ENCODE data around the gene SFMBT2.

SFMBT2 gene

GRCh38 chr10:7412928-7413282, 2.1 kb upstream of the SFMBT2 start:
- Mint-ChIP-seq H3K27me3 (peaks cover 15% of the 10 kb centered on the region), H3K36me3 (ENCODE audit: low read depth) (peaks cover under 1% of the 10 kb centered on the region), H3K4me1 (peaks cover 31% of the 10 kb centered on the region), H3K9me3 (no peaks in the 10 kb centered on the region), H3K4me3 (peak overlapping the region; percentile 46), H3K27ac (no peak overlapping the region)
- DNase-seq: no peak
- ATAC-seq: no peak

- Mint-ChIP-seq H3K4me1 (peaks cover 31% of the 10 kb centered on the region), H3K36me3 (ENCODE audit: low read depth) (peaks cover 2% of the 10 kb centered on the region), H3K4me3 (peak overlapping the region; percentile 46), H3K9me3 (no peaks in the 10 kb centered on the region), H3K27ac (no peak overlapping the region), H3K27me3 (peaks cover 15% of the 10 kb centered on the region)
- no peak for ATAC-seq
- DNase-seq: peak; percentile 59
Observed at GRCh38 chr10:7412237-7412927, 1.5 kb upstream of the SFMBT2 start.

- Mint-ChIP-seq H3K4me3 (peak overlapping the region; percentile 89), H3K36me3 (ENCODE audit: low read depth) (peaks cover 2% of the 10 kb centered on the region), H3K4me1 (peaks cover 34% of the 10 kb centered on the region), H3K27ac (peak overlapping the region; percentile 92), H3K27me3 (peaks cover 15% of the 10 kb centered on the region), H3K9me3 (no peaks in the 10 kb centered on the region)
- peak; percentile 34 for DNase-seq
- ATAC-seq: no peak
Observed at GRCh38 chr10:7411671-7412128, 866 bp upstream of the SFMBT2 start.

- peak; percentile 60 for DNase-seq
- Mint-ChIP-seq H3K4me1 (peaks cover 47% of the 10 kb centered on the region), H3K36me3 (ENCODE audit: low read depth) (peaks cover 7% of the 10 kb centered on the region), H3K4me3 (peak overlapping the region; percentile 89), H3K27ac (peak overlapping the region; percentile 92), H3K9me3 (no peaks in the 10 kb centered on the region), H3K27me3 (peaks cover 15% of the 10 kb centered on the region)
- no peak for ATAC-seq
Observed at GRCh38 chr10:7410301-7410861, 453 bp downstream of the SFMBT2 start.

- peaks cover 11% of the 10 kb centered on the region for H3K36me3 Mint-ChIP-seq (ENCODE audit: low read depth)
- H3K9me3 Mint-ChIP-seq: no peaks in the 10 kb centered on the region
- peaks cover 15% of the 10 kb centered on the region for H3K27me3 Mint-ChIP-seq
- H3K27ac Mint-ChIP-seq: peak overlapping the region; percentile 92
- H3K4me1 Mint-ChIP-seq: peaks cover 54% of the 10 kb centered on the region
- H3K4me3 Mint-ChIP-seq: peak overlapping the region; percentile 89
- DNase-seq: peak; percentile 43
- ATAC-seq: peak; percentile 3
Observed at GRCh38 chr10:7409732-7410168, 1.1 kb downstream of the SFMBT2 start.

- H3K4me1 Mint-ChIP-seq: peaks cover 59% of the 10 kb centered on the region
Observed at GRCh38 chr10:7409045-7409731, 1.6 kb downstream of the SFMBT2 start.

GRCh38 chr10:7408291-7409044, 2.4 kb downstream of the SFMBT2 start:
- peaks cover 18% of the 10 kb centered on the region for H3K36me3 Mint-ChIP-seq (ENCODE audit: low read depth)
- no peaks in the 10 kb centered on the region for H3K9me3 Mint-ChIP-seq
- peaks cover 12% of the 10 kb centered on the region for H3K27me3 Mint-ChIP-seq
- peak; percentile 71 for DNase-seq
- H3K27ac Mint-ChIP-seq: peak overlapping the region; percentile 92
- ATAC-seq: no peak
- H3K4me1 Mint-ChIP-seq: peaks cover 59% of the 10 kb centered on the region
- peak overlapping the region; percentile 89 for H3K4me3 Mint-ChIP-seq

More at GRCh38 chr10:7409045-7409731, 1.6 kb downstream of the SFMBT2 start:
- DNase-seq (peak; percentile 65), ATAC-seq (peak; percentile 65)
- no peaks in the 10 kb centered on the region for H3K9me3 Mint-ChIP-seq
- H3K27me3 Mint-ChIP-seq: peaks cover 15% of the 10 kb centered on the region
- peak overlapping the region; percentile 89 for H3K4me3 Mint-ChIP-seq
- H3K36me3 Mint-ChIP-seq (ENCODE audit: low read depth): peaks cover 17% of the 10 kb centered on the region
- H3K27ac Mint-ChIP-seq: peak overlapping the region; percentile 92

GRCh38 chr10:7407368-7408290, 3.2 kb downstream of the SFMBT2 start:
- H3K4me1 Mint-ChIP-seq: peaks cover 59% of the 10 kb centered on the region
- ATAC-seq (no peak), DNase-seq (peak; percentile 63)
- peaks cover 8% of the 10 kb centered on the region for H3K27me3 Mint-ChIP-seq
- peaks cover 24% of the 10 kb centered on the region for H3K36me3 Mint-ChIP-seq (ENCODE audit: low read depth)
- H3K4me3 Mint-ChIP-seq: peak overlapping the region; percentile 89
- H3K9me3 Mint-ChIP-seq: no peaks in the 10 kb centered on the region
- H3K27ac Mint-ChIP-seq: peak overlapping the region; percentile 92

- Mint-ChIP-seq H3K27ac (peak overlapping the region; percentile 92), H3K27me3 (peaks cover 4% of the 10 kb centered on the region), H3K36me3 (ENCODE audit: low read depth) (peaks cover 26% of the 10 kb centered on the region), H3K4me3 (peak overlapping the region; percentile 89), H3K4me1 (peaks cover 53% of the 10 kb centered on the region), H3K9me3 (no peaks in the 10 kb centered on the region)
- ATAC-seq (no peak), DNase-seq (no peak)
Observed at GRCh38 chr10:7406712-7407333, 4.0 kb downstream of the SFMBT2 start.

- DNase-seq: no peak
- H3K27me3 Mint-ChIP-seq: no peaks in the 10 kb centered on the region
- peak; percentile 12 for ATAC-seq
- peak overlapping the region; percentile 24 for H3K4me3 Mint-ChIP-seq
- peaks cover 50% of the 10 kb centered on the region for H3K4me1 Mint-ChIP-seq
- H3K27ac Mint-ChIP-seq: peak overlapping the region; percentile 85
- no peaks in the 10 kb centered on the region for H3K9me3 Mint-ChIP-seq
- peaks cover 26% of the 10 kb centered on the region for H3K36me3 Mint-ChIP-seq (ENCODE audit: low read depth)
Observed at GRCh38 chr10:7405637-7406036, 5.2 kb downstream of the SFMBT2 start.

GRCh38 chr10:7403620-7404019, 7.2 kb downstream of the SFMBT2 start:
- ATAC-seq (no peak), DNase-seq (no peak)
- Mint-ChIP-seq H3K9me3 (no peaks in the 10 kb centered on the region), H3K36me3 (ENCODE audit: low read depth) (peaks cover 26% of the 10 kb centered on the region), H3K4me3 (no peak overlapping the region), H3K4me1 (peaks cover 57% of the 10 kb centered on the region), H3K27me3 (no peaks in the 10 kb centered on the region), H3K27ac (no peak overlapping the region)

GRCh38 chr10:7401782-7402181, 9.1 kb downstream of the SFMBT2 start:
- Mint-ChIP-seq H3K27ac (peak overlapping the region; percentile 12), H3K4me3 (no peak overlapping the region), H3K9me3 (no peaks in the 10 kb centered on the region), H3K4me1 (peaks cover 60% of the 10 kb centered on the region), H3K36me3 (ENCODE audit: low read depth) (peaks cover 28% of the 10 kb centered on the region), H3K27me3 (no peaks in the 10 kb centered on the region)
- no peak for ATAC-seq
- DNase-seq: no peak

GRCh38 chr10:7401156-7401555, 9.7 kb downstream of the SFMBT2 start:
- no peak overlapping the region for H3K27ac Mint-ChIP-seq
- no peaks in the 10 kb centered on the region for H3K9me3 Mint-ChIP-seq
- no peak for DNase-seq
- H3K27me3 Mint-ChIP-seq: no peaks in the 10 kb centered on the region
- peaks cover 23% of the 10 kb centered on the region for H3K36me3 Mint-ChIP-seq (ENCODE audit: low read depth)
- no peak overlapping the region for H3K4me3 Mint-ChIP-seq
- ATAC-seq: no peak
- H3K4me1 Mint-ChIP-seq: peaks cover 59% of the 10 kb centered on the region
